ENCODE data around the gene NUP85. TPM values are rescaled to one million over a fixed set of nuclear protein-coding genes. Genes with fewer than 3 reads are reported as not detected.

The NUP85 gene
- total RNA-seq, 1 donor from 2014 or later: 83.8 TPM

- peaks cover 30% of the 10 kb centered on the region for H3K4me1 Mint-ChIP-seq (ENCODE audit: low read depth)
- H3K27ac Mint-ChIP-seq: peak within 1 kb of the TSS; percentile 100
- peak within 1 kb of the TSS; percentile 97 for H3K4me3 Mint-ChIP-seq (ENCODE audit: low read depth)
- peak; percentile 91 for DNase-seq (ENCODE audit: low spot score, unreplicated experiment)
- TF ChIP-seq, protein P1, sequence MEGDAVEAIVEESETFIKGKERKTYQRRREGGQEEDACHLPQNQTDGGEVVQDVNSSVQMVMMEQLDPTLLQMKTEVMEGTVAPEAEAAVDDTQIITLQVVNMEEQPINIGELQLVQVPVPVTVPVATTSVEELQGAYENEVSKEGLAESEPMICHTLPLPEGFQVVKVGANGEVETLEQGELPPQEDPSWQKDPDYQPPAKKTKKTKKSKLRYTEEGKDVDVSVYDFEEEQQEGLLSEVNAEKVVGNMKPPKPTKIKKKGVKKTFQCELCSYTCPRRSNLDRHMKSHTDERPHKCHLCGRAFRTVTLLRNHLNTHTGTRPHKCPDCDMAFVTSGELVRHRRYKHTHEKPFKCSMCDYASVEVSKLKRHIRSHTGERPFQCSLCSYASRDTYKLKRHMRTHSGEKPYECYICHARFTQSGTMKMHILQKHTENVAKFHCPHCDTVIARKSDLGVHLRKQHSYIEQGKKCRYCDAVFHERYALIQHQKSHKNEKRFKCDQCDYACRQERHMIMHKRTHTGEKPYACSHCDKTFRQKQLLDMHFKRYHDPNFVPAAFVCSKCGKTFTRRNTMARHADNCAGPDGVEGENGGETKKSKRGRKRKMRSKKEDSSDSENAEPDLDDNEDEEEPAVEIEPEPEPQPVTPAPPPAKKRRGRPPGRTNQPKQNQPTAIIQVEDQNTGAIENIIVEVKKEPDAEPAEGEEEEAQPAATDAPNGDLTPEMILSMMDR (IDR thresholded peaks at IDR 0.05; ENCODE audit: unreplicated experiment): no peak
- H3K36me3 Mint-ChIP-seq (ENCODE audit: insufficient read depth): peaks cover 6% of the 10 kb centered on the region
- H3K27me3 Mint-ChIP-seq: no peaks in the 10 kb centered on the region
- no peaks in the 10 kb centered on the region for H3K9me3 Mint-ChIP-seq (ENCODE audit: low read depth)
Observed at GRCh38 chr17:75261336-75262111, 56.0 kb downstream of the NUP85 start, which contains the start of the genes GGA3 and MRPS7. Gene GGA3 (minus strand): TSS chr17:75261606. CDS start chr17:75261587, 19 bp downstream. Gene MRPS7 (plus strand): TSS chr17:75261879. CDS start chr17:75261901, 22 bp downstream.

DNA sequence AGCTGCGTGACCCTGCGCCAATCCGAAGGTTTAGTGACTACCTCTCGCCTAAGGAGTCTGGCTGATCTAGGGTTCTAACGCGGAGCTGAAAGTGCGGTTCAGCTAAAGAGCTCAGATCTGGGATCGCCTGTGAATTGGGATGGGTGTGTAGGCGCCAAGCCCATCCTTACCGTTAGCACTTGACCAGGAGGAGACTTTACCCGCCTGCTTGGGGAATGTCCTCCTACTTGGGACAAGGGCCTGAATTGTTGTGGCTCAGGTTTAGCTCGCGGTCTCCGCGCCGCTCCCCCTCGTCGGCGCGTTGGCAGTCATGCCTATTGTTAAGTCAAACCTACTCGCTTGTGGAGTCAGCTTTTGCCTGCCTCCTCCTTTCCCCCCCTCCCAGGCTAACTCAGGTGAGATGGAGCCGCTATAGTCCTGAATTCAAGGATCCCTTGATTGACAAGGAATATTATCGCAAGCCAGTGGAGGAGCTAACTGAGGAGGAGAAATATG, 56.7 kb downstream of the NUP85 start:
- H3K27ac Mint-ChIP-seq: peak overlapping the region; percentile 100
- H3K36me3 Mint-ChIP-seq (ENCODE audit: insufficient read depth): peaks cover 8% of the 10 kb centered on the region
- TF ChIP-seq, protein P1 (IDR thresholded peaks at IDR 0.05; ENCODE audit: unreplicated experiment): no peak
- peak; percentile 20 for DNase-seq (ENCODE audit: low spot score, unreplicated experiment)
- H3K4me3 Mint-ChIP-seq (ENCODE audit: low read depth): peak overlapping the region; percentile 97
- H3K4me1 Mint-ChIP-seq (ENCODE audit: low read depth): peaks cover 30% of the 10 kb centered on the region
- H3K27me3 Mint-ChIP-seq: no peaks in the 10 kb centered on the region
- no peaks in the 10 kb centered on the region for H3K9me3 Mint-ChIP-seq (ENCODE audit: low read depth)

DNA sequence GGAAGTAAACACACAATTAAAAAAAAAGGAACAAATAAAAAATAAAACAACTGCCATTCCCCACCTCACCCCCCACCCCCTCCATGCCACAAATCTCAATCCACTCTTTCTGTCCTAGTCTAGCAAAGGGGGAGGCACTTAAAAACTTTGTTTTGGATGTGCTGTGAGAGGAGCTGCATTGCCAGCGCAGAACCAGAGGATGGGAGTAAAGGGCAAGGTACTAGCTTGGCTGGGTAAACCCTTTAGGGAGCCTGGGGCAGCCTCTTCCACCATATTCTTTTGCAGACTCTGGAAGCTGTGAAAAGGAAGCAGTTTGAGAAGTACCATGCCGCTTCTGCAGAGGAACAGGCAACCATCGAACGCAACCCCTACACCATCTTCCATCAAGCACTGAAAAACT, 57.6 kb downstream of the NUP85 start:
- Mint-ChIP-seq H3K27me3 (no peaks in the 10 kb centered on the region), H3K27ac (peak overlapping the region; percentile 100), H3K4me3 (ENCODE audit: low read depth) (peak overlapping the region; percentile 97), H3K4me1 (ENCODE audit: low read depth) (peaks cover 29% of the 10 kb centered on the region), H3K36me3 (ENCODE audit: insufficient read depth) (peaks cover 8% of the 10 kb centered on the region), H3K9me3 (ENCODE audit: low read depth) (no peaks in the 10 kb centered on the region)
- TF ChIP-seq, protein P1 (IDR thresholded peaks at IDR 0.05; ENCODE audit: unreplicated experiment): no peak
- no peak for DNase-seq (ENCODE audit: low spot score, unreplicated experiment)

DNA sequence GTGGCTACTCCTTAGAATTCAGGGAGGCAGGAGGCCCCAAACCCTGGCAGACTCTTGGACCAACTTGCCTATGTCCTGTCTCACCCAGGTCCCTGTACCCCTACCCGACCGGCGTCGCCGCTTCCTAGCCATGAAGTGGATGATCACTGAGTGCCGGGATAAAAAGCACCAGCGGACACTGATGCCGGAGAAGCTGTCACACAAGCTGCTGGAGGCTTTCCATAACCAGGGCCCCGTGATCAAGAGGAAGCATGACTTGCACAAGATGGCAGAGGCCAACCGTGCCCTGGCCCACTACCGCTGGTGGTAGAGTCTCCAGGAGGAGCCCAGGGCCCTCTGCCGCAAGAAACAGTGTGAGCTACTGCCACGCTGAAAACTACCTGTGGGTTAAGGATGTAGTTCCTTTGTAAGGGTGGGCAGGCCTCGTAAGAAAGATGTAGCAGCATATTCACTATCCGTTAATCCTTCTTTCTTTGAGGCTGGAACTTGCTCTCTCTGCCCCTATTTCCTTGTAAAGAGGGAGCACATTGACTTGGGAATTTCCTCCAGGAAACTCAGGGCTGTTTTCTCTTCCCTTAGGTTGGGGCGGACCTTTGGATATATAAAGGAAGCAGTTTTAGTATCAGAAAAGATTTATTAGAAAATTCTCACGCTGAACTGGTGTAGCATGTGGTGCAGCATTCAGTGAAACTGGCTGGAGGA, 60.3 kb downstream of the NUP85 start:
- Mint-ChIP-seq H3K9me3 (ENCODE audit: low read depth) (no peaks in the 10 kb centered on the region), H3K4me1 (ENCODE audit: low read depth) (peaks cover 22% of the 10 kb centered on the region), H3K4me3 (ENCODE audit: low read depth) (no peak overlapping the region), H3K36me3 (ENCODE audit: insufficient read depth) (peaks cover 8% of the 10 kb centered on the region), H3K27ac (no peak overlapping the region), H3K27me3 (no peaks in the 10 kb centered on the region)
- DNase-seq (ENCODE audit: low spot score, unreplicated experiment): no peak
- TF ChIP-seq, protein P1 (IDR thresholded peaks at IDR 0.05; ENCODE audit: unreplicated experiment): no peak
